GM12878 (cell line): Measurements from ENCODE around the gene CSPG5. TPM values are rescaled to one million over a fixed set of nuclear protein-coding genes. Genes with fewer than 3 reads are reported as not detected.
A peak's percentile ranks its signal among the peaks of the same experiment; 100 is the strongest.

Experiments used
- ATAC-seq: fragments of 200-7000 bp; cut with Tn5 transposase; 3 replicates; pipeline ENCODE4 v1.9.1; 2020; ENCODE audit warnings: mild to moderate bottlenecking, moderate library complexity
- BruUV-seq: library from RNA; stranded (reverse); fragments of 400-500 nt; replicated peaks from 2 replicates; lab custom pipeline; 2021; lab: Mats Ljungman, UMichigan
- CTCF ChIA-PET: fragments of 300-600 bp; sonication (Branson Sonifier 250); formaldehyde crosslinking; extraction: SDS; loops from one replicate; lab custom pipeline; 2021; ENCODE audit warnings: inconsistent platforms; lab: Yijun Ruan, JAX
- POLR2A ChIA-PET: fragments of 350-600 bp; formaldehyde crosslinking; extraction: SDS; loops from one replicate; lab custom pipeline; 2021; ENCODE audit warnings: inconsistent platforms; lab: Charles Lee
- RAD21 ChIA-PET: fragments of 300-600 bp; sonication (Branson Sonifier 250); formaldehyde crosslinking; loops from one replicate; lab custom pipeline; 2023; ENCODE audit warnings: antibody characterized with exemption; ENCODE audit not compliant: unreplicated experiment; lab: Charles Lee
- SMC1A ChIA-PET: fragments of 300-600 bp; sonication (Branson Sonifier 250); formaldehyde crosslinking; loops from one replicate; lab custom pipeline; 2023; ENCODE audit not compliant: unreplicated experiment, uncharacterized antibody; lab: Charles Lee
- DNase-seq: peaks from one replicate; pipeline ENCODE4 v3.0.0-alpha.2; 2011; ENCODE audit warnings: low read depth, low spot score
- FAIRE-seq: peaks from 3 replicates; lab custom pipeline; 2011; peaks lifted over from hg19 to GRCh38; lab: Jason Lieb, UNC
- H2AFZ ChIP-seq: 2 replicates; pipeline ENCODE4 v1.6.0; 2011; ENCODE audit warnings: low read depth, low read length, control low read depth; ENCODE audit not compliant: control insufficient read depth
- H3K27ac ChIP-seq: 2 replicates; pipeline ENCODE4 v1.5.1; 2011; ENCODE audit warnings: control low read depth; ENCODE audit not compliant: control insufficient read depth, insufficient read depth
- H3K27me3 ChIP-seq, 2 experiments: replicated peaks in 1 of 2; 2 replicates each; pipeline versions ENCODE4 v1.6.0 to v1.6.1; 2011; ENCODE audit warnings: low read length in 1 of 2; ENCODE audit not compliant: control insufficient read depth in 2 of 2, insufficient read depth in 2 of 2
- H3K36me3 ChIP-seq, 2 experiments: 2 replicates each; pipeline ENCODE4 v1.5.1; 2011; ENCODE audit warnings: low read length in 1 of 2; ENCODE audit not compliant: control insufficient read depth in 2 of 2, insufficient read depth in 2 of 2
- H3K4me1 ChIP-seq: 2 replicates; pipeline ENCODE4 v1.6.1; 2011; ENCODE audit warnings: mild to moderate bottlenecking, low read length, moderate library complexity, mixed read lengths; ENCODE audit not compliant: control insufficient read depth, insufficient read depth
- H3K4me2 ChIP-seq: 2 replicates; pipeline ENCODE4 v1.6.0; 2011; ENCODE audit warnings: control low read depth; ENCODE audit not compliant: control insufficient read depth, insufficient read depth
- H3K4me3 ChIP-seq: fragments of 200-600 bp; sonication (generic); 2 replicates; pipeline ENCODE4 v1.5.1; 2016
- H3K79me2 ChIP-seq: 2 replicates; pipeline ENCODE4 v1.6.0; 2011; ENCODE audit warnings: low read length; ENCODE audit not compliant: control insufficient read depth, insufficient read depth
- H3K9ac ChIP-seq: 2 replicates; pipeline ENCODE4 v1.8.0; 2011; ENCODE audit warnings: low read length, control low read depth, mixed read lengths; ENCODE audit not compliant: control insufficient read depth, insufficient read depth
- H3K9me3 ChIP-seq: replicated peaks from 3 replicates; pipeline ENCODE4 v1.5.1; 2011; ENCODE audit warnings: mild to moderate bottlenecking, low read length; ENCODE audit not compliant: control insufficient read depth, insufficient read depth
- H4K20me1 ChIP-seq: 2 replicates; pipeline ENCODE4 v1.6.0; 2011; ENCODE audit not compliant: control insufficient read depth, insufficient read depth
- HDAC2 ChIP-seq: fragments of 200-600 bp; sonication (generic); IDR thresholded peaks from 2 replicates; pipeline ENCODE4 v1.6.1; 2017
- MLLT1 ChIP-seq: fragments of 450-650 bp; IDR thresholded peaks from 2 replicates; pipeline ENCODE4 v1.6.1; 2016; ENCODE audit warnings: mild to moderate bottlenecking
- SKIL ChIP-seq: fragments of 450-650 bp; IDR thresholded peaks from 2 replicates; pipeline ENCODE4 v1.6.1; 2017; ENCODE audit warnings: mild to moderate bottlenecking, low read depth, inconsistent platforms; ENCODE audit not compliant: poor library complexity, severe bottlenecking
- TCF7 ChIP-seq: IDR thresholded peaks from 2 replicates; pipeline ENCODE4 v1.6.1; 2014; ENCODE audit warnings: antibody characterized with exemption, borderline replicate concordance
- ZBTB33 ChIP-seq: fragments of 450-650 bp; IDR thresholded peaks from 2 replicates; pipeline ENCODE4 v1.6.1; 2017; ENCODE audit warnings: mild to moderate bottlenecking
- ZNF592 ChIP-seq: fragments of 450-650 bp; IDR thresholded peaks from 2 replicates; pipeline ENCODE4 v1.6.1; 2017; ENCODE audit warnings: mild to moderate bottlenecking, moderate library complexity
- ZZZ3 ChIP-seq: IDR thresholded peaks from 2 replicates; pipeline ENCODE4 v1.6.1; 2011; ENCODE audit warnings: low read depth; ENCODE audit not compliant: control insufficient read depth, insufficient read length
- WGBS: methylation state at CpG from one replicate; pipeline ENCODE4 v1.1.6; 2016; ENCODE audit warnings: low lambda C conversion rate; ENCODE audit not compliant: insufficient replicate concordance, insufficient coverage; ENCODE audit errors: missing lambda C conversion rate; 5-methylcytosine and 5-hydroxymethylcytosine counted together
- in situ Hi-C: fragments of 300-500 bp; cut with MboI; formaldehyde crosslinking; loops from 9 replicates; pipeline ENCODE4 v1.14.3; 2018; ENCODE audit warnings: mixed read lengths
- intact Hi-C: fragments of 100-400 bp; cut with micrococcal nuclease; formaldehyde crosslinking; loops from one replicate; pipeline ENCODE4 v1.14.2; 2022; ENCODE audit not compliant: unreplicated experiment
- polyA plus RNA-seq, 11 experiments: library from polyadenylated mRNA; depleted of rRNA in 4 of 11; unstranded in 6 of 11; stranded (reverse) in 5 of 11; fragments of >200 nt; fragmentation: Nextera tagmentation in 4 of 11; fragmentation: Illumina TruSeq in 1 of 11; extraction: Ambion mirVana in 4 of 11; extraction: Trizol in 1 of 11; gene quantifications; 1 replicate in 1 of 11; 2 replicates in 10 of 11; pipeline versions ENCODE4 v1.2.1 to v1.2.3, GENCODE V29; 2011 to 2016; ENCODE audit warnings: inconsistent platforms in 2 of 11, missing spikeins in 2 of 11, low read depth in 1 of 11
- total RNA-seq, 4 experiments: library from RNA; depleted of rRNA in 3 of 4; stranded (reverse); fragments of >200 nt in 3 of 4; fragmentation: Illumina TruSeq in 1 of 4; extraction: Trizol in 1 of 4; gene quantifications; 2 replicates each; pipeline versions ENCODE4 v1.2.1 to v1.2.3, GENCODE V29; 2013 to 2021

Gene CSPG5
- total and polyA plus RNA-seq, 10 of the 15 experiments (the other 5 are each of a cell fraction or from before 2014, with no cell fraction given) = 0.08 to 0.17 TPM; not detected in 8

- ATAC-seq = peak; percentile 99
- whole genome bisulfite sequencing = 1% methylated on average over 71 of the region's 71 CpGs
- ChIA-PET CTCF (interaction anchor here (0.6 to 8.4 kb wide), 5 partner anchors 9 to 480 kb away, joined by 3 to 53 read pairs (median 4); no protein-coding TSS in a partner anchor), POLR2A (interaction anchor here (0.5 to 1.9 kb wide), 4 partner anchors 87 to 286 kb away, joined by 3 to 5 read pairs (median 4); no protein-coding TSS in a partner anchor), RAD21 (interaction anchor here (0.8 to 1.5 kb wide), 2 partner anchors 9 to 92 kb away, joined by 6 to 8 read pairs; no protein-coding TSS in a partner anchor), SMC1A (interaction anchor here (3.1 kb wide), 1 partner anchor 92 kb away, joined by 11 read pairs; no protein-coding TSS in a partner anchor)
- Histone ChIP-seq H3K4me3 (peak within 1 kb of the TSS; percentile 73), H4K20me1 (no peaks in the 10 kb centered on the region), H3K9me3 (no peaks in the 10 kb centered on the region), H3K36me3 (peaks cover 2 to 15% of the 10 kb centered on the region in 2 experiments), H2AFZ (peak within 1 kb of the TSS; percentile 100), H3K79me2 (peaks cover 29% of the 10 kb centered on the region), H3K4me1 (peaks cover 6% of the 10 kb centered on the region; the same call in 1 of the 2 replicates), H3K27ac (peak within 1 kb of the TSS; percentile 99), H3K9ac (peak within 1 kb of the TSS; percentile 98), H3K27me3 (no peaks in the 10 kb centered on the region), H3K4me2 (peak within 1 kb of the TSS; percentile 88)
- intact Hi-C loops = loop anchor here (1.0 to 5.0 kb wide), 3 partner anchors 36 to 289 kb away; partner anchors contain the start of genes DHX30 and SCAP
- FAIRE-seq = peak; percentile 94
- BruUV-seq = TSS peak; percentile 95
- in situ Hi-C loops = loop anchor here (5.0 kb wide), 1 partner anchor 91 kb away; no protein-coding TSS in a partner anchor
- DNase-seq = peak; percentile 88
- TF ChIP-seq SKIL (no peak), MLLT1 (no peak), TCF7 (no peak), HDAC2 (no peak), ZNF592 (no peak), ZBTB33 (no peak), ZZZ3 (no peak)
Observed at GRCh38 chr3:47513125-47513929, 65.3 kb downstream of the CSPG5 start, which contains the start of gene ELP6. Gene ELP6 (minus strand): TSS chr3:47513712. CDS start chr3:47513590, 122 bp downstream.
